ENCODE measurements around the gene TAC1.
"Not testable (repeated sequence)": the region's sequence is repeated elsewhere in the genome, so short reads cannot be mapped to it uniquely, and the experiment has no call there.

TAC1 gene

DNA sequence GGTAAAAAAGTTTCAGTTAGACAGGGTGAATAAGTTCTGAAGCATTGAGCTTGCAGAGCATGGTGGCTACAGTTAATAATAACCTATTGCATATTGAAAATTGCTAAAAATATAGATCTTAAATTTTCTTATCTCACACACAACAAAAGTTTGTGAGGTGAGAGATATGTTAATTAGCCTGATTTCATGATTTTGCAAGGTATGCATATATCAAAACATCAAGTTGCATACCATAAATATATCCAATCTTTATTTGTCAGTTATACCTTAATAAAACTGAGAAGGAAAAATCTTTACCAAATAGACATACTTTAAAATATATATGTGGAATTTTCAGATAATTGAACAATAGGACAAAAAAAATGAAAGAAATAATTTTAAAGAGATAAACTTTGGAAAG lies 16.6 kb downstream of the TAC1 start:
- no peak overlapping the region for H3K4me3 ChIP-seq (ENCODE audit: low read length in 2 of 2)
- no peaks in the 10 kb centered on the region for H3K36me3 ChIP-seq (ENCODE audit: control insufficient read depth in 2 of 2, insufficient read depth in 2 of 2, low read length in 2 of 2)
- H3K27ac ChIP-seq (ENCODE audit: low read length): no peak overlapping the region
- no peak overlapping the region for H3K9ac ChIP-seq (ENCODE audit: low read length in 2 of 2)
- no peaks in the 10 kb centered on the region for H3K4me1 ChIP-seq (ENCODE audit: control insufficient read depth, insufficient read depth, low read length)
- H3K27me3 ChIP-seq (ENCODE audit: control insufficient read depth in 1 of 2, insufficient read depth in 2 of 2, low read length in 2 of 2): no peaks in the 10 kb centered on the region
- no peaks in the 10 kb centered on the region for H3K9me3 ChIP-seq (ENCODE audit: control insufficient read depth in 2 of 2, low read length in 2 of 2)

DNA sequence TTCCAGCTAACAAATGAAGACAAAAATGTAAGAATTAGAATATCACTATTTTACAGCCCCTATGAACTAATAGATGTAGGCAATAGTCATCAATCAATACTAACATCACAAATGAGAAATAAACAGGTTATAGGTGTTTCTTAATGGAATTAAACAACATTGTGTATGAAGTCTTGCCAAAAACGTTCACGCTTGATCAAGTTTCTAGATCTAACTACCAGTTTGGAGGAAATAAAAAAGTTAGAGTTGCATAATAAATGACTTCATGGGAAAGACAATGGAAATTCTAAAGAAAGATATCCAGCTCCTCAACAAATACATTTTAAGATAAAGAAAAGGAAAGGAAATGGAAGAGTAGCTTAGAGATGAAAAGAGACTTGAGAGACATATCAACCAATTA lies 19.7 kb downstream of the TAC1 start:
- Histone ChIP-seq H3K27ac (ENCODE audit: low read length) (no peak overlapping the region), H3K9ac (ENCODE audit: low read length in 2 of 2) (no peak overlapping the region), H3K9me3 (ENCODE audit: control insufficient read depth in 2 of 2, low read length in 2 of 2) (no peaks in the 10 kb centered on the region), H3K36me3 (ENCODE audit: control insufficient read depth in 2 of 2, insufficient read depth in 2 of 2, low read length in 2 of 2) (no peaks in the 10 kb centered on the region), H3K4me1 (ENCODE audit: control insufficient read depth, insufficient read depth, low read length) (no peaks in the 10 kb centered on the region), H3K4me3 (ENCODE audit: low read length in 2 of 2) (no peak overlapping the region), H3K27me3 (ENCODE audit: control insufficient read depth in 1 of 2, insufficient read depth in 2 of 2, low read length in 2 of 2) (no peaks in the 10 kb centered on the region)

DNA sequence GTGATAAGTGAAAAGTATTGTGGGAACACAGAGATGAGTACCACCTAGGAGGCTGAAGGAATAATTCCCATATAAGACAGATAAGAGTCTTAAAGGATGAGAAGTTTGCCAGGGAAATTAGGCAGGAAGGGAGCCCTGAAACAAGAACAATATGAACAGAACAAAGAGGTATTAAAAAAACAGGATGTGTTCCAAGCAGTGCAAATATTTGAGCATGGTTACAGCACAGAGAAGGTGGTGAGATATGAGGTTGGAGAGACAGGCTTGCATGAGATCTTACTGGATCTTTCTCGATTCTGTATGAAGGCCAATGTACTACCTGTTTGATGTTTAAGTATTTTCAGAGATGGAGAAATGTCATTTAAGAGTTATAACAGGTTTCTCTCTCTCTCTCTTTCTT lies 20.3 kb downstream of the TAC1 start:
- no peak overlapping the region for H3K27ac ChIP-seq (ENCODE audit: low read length)
- H3K9me3 ChIP-seq (ENCODE audit: control insufficient read depth in 2 of 2, low read length in 2 of 2): no peaks in the 10 kb centered on the region
- H3K4me3 ChIP-seq (ENCODE audit: low read length in 2 of 2): no peak overlapping the region
- H3K4me1 ChIP-seq (ENCODE audit: control insufficient read depth, insufficient read depth, low read length): no peaks in the 10 kb centered on the region
- H3K27me3 ChIP-seq (ENCODE audit: control insufficient read depth in 1 of 2, insufficient read depth in 2 of 2, low read length in 2 of 2): no peaks in the 10 kb centered on the region
- H3K36me3 ChIP-seq (ENCODE audit: control insufficient read depth in 2 of 2, insufficient read depth in 2 of 2, low read length in 2 of 2): no peaks in the 10 kb centered on the region
- no peak overlapping the region for H3K9ac ChIP-seq (ENCODE audit: low read length in 2 of 2)

DNA sequence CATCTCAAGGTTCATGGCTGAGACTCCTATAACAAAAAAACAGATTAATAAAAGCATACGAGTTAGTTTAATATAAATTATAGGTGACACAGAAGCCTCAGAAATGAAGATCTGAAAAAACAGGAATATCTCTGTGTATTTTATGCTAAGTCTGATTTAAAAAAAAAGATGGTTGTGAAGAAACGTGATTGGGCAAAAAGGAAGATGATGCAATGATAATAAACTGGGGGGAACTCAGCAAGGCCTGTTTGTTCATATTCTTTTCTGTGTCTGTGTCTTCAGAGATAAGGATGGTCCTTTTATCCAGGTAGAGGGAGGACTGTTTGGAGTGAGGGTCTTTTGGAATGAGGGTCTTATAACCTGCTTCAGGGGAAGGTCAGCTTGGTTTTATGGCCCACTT lies 25.9 kb downstream of the TAC1 start:
- no peaks in the 10 kb centered on the region for H3K4me1 ChIP-seq (ENCODE audit: control insufficient read depth, insufficient read depth, low read length)
- H3K9me3 ChIP-seq (ENCODE audit: control insufficient read depth in 2 of 2, low read length in 2 of 2): no peaks in the 10 kb centered on the region
- no peak overlapping the region for H3K27ac ChIP-seq (ENCODE audit: low read length)
- no peaks in the 10 kb centered on the region for H3K36me3 ChIP-seq (ENCODE audit: control insufficient read depth in 2 of 2, insufficient read depth in 2 of 2, low read length in 2 of 2)
- H3K4me3 ChIP-seq (ENCODE audit: low read length in 2 of 2): no peak overlapping the region
- H3K9ac ChIP-seq (ENCODE audit: low read length in 2 of 2): no peak overlapping the region
- H3K27me3 ChIP-seq (ENCODE audit: control insufficient read depth in 1 of 2, insufficient read depth in 2 of 2, low read length in 2 of 2): no peaks in the 10 kb centered on the region

DNA sequence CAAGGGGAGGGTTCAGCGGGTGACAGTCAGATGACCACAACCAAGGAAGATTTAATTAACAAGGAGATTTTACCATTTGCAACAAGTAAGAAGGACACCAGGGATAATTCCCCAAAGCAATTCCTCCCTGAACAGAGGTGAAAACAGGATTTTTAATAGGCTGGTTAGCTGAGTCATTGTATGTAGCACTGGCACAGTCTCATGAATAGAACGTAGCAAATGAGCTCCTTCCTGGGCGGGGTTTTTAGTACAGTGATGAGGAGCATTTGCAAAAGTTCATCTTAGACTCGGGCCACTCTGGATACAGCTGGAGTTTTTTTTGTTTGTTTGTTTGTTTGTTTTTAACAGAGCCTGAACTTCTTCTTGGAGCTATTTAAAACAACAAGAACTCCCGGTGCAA lies 39.0 kb downstream of the TAC1 start:
- Histone ChIP-seq H3K36me3 (ENCODE audit: control insufficient read depth in 2 of 2, insufficient read depth in 2 of 2, low read length in 2 of 2) (no peaks in the 10 kb centered on the region), H3K27me3 (ENCODE audit: control insufficient read depth in 1 of 2, insufficient read depth in 2 of 2, low read length in 2 of 2) (no peaks in the 10 kb centered on the region), H3K27ac (ENCODE audit: low read length) (no peak overlapping the region), H3K4me3 (ENCODE audit: low read length in 2 of 2) (no peak overlapping the region), H3K9ac (ENCODE audit: low read length in 2 of 2) (no peak overlapping the region), H3K4me1 (ENCODE audit: control insufficient read depth, insufficient read depth, low read length) (no peaks in the 10 kb centered on the region), H3K9me3 (ENCODE audit: control insufficient read depth in 2 of 2, low read length in 2 of 2) (no peaks in the 10 kb centered on the region)

DNA sequence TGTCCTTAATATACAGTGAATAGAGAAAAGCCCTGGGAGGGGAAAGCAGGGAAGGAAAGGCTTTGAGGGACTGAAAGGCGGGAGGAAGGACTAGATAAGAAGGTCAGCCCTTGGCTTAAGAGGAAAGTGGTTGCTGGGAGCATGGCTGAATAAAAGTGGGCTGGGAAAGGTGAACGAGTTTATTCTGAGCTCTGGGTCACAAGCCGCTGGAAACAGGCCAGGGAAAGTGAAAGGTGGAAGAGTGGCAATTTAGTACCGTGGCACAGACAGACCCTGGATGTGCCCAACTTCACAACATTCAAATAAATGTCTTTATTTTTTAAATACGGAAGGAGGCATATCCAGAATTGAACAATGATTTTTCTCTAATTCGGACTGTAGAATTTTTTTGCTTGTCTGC lies 39.7 kb downstream of the TAC1 start:
- H3K9ac ChIP-seq (ENCODE audit: low read length in 2 of 2): no peak overlapping the region
- H3K27ac ChIP-seq (ENCODE audit: low read length): no peak overlapping the region
- H3K4me1 ChIP-seq (ENCODE audit: control insufficient read depth, insufficient read depth, low read length): no peaks in the 10 kb centered on the region
- no peak overlapping the region for H3K4me3 ChIP-seq (ENCODE audit: low read length in 2 of 2)
- no peaks in the 10 kb centered on the region for H3K9me3 ChIP-seq (ENCODE audit: control insufficient read depth in 2 of 2, low read length in 2 of 2)
- H3K36me3 ChIP-seq (ENCODE audit: control insufficient read depth in 2 of 2, insufficient read depth in 2 of 2, low read length in 2 of 2): no peaks in the 10 kb centered on the region
- no peaks in the 10 kb centered on the region for H3K27me3 ChIP-seq (ENCODE audit: control insufficient read depth in 1 of 2, insufficient read depth in 2 of 2, low read length in 2 of 2)

DNA sequence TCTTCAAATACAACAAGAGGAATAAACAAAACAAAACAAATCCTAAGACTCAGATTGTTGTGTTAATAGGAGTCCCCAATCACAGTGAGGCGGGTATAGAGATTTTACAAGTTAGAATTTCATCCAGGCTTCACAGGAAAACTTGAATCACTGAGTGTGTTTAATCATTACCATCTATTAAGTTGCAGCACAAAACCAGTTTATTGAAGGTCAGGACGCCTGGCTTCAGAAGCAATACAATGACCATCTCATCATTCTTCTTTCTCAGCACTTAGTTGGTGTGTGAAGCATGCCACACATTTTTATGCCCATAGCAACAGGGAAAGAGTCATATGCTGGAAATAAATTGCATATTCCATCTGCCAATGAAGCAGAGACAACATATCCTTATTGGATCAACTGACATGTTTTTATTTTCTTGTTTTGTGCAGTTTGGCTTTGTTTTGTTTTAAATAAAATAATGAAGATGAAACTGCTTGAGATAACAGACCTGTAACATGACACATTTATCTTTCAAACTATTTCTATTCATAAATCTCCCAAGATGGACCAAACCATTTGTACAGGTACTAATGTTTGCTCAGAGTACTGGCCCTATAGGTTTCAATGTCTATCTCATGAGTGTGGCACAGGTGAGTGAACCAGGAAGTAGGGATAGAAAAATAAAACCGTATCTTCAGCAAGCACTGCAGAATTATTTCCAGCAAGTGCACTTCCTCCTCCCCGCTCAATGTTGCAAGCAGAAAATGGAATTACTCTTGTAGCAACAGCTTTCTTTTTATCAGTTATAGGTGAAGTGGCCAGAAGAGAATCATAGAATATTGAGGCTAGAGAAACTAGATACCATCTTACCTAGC lies 40.4 kb downstream of the TAC1 start:
- Histone ChIP-seq H3K4me3 (ENCODE audit: low read length in 2 of 2) (no peak overlapping the region), H3K9ac (ENCODE audit: low read length in 2 of 2) (no peak overlapping the region), H3K27me3 (ENCODE audit: control insufficient read depth in 1 of 2, insufficient read depth in 2 of 2, low read length in 2 of 2) (no peaks in the 10 kb centered on the region), H3K36me3 (ENCODE audit: control insufficient read depth in 2 of 2, insufficient read depth in 2 of 2, low read length in 2 of 2) (no peaks in the 10 kb centered on the region), H3K27ac (ENCODE audit: low read length) (no peak overlapping the region), H3K4me1 (ENCODE audit: control insufficient read depth, insufficient read depth, low read length) (no peaks in the 10 kb centered on the region), H3K9me3 (ENCODE audit: control insufficient read depth in 2 of 2, low read length in 2 of 2) (no peaks in the 10 kb centered on the region)

DNA sequence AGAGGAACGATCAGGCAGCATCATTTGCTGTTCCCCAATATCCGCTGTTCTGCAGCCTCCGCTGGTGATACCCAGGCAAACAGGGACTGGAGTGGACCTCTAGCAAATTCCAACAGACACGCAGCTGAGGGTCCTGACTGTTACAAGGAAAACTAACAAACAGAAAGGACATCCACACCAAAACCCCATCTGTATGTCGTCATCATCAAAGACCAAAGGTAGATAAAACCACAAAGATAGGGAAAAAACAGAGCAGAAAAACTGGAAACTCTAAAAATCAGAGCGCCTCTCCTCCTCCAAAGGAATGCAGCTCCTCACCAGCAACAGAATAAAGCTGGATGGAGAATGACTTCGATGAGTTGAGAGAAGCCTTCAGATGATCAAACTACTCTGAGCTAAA lies 54.5 kb downstream of the TAC1 start:
- H3K36me3 ChIP-seq (ENCODE audit: control insufficient read depth in 2 of 2, insufficient read depth in 2 of 2, low read length in 2 of 2); H3K4me3 ChIP-seq (ENCODE audit: low read length in 2 of 2); H3K9me3 ChIP-seq (ENCODE audit: control insufficient read depth in 2 of 2, low read length in 2 of 2); H3K27ac ChIP-seq (ENCODE audit: low read length); H3K9ac ChIP-seq (ENCODE audit: low read length in 2 of 2); H3K27me3 ChIP-seq (ENCODE audit: control insufficient read depth in 1 of 2, insufficient read depth in 2 of 2, low read length in 2 of 2); H3K4me1 ChIP-seq (ENCODE audit: control insufficient read depth, insufficient read depth, low read length): not testable (repeated sequence)
